ENCODE data around the gene VAMP2.

VAMP2 gene

DNA sequence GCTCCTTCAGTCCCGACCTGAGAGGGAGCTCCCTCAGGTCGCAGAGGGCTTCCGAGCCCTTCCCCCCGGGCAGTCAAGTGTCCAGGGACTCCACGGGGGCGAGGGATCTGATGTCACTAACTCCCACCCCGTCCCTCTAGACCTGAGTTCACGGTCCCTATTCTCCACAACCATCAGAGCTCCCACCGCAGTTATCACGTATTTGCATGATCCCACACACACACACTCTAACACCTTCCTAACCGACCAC is 6.8 kb downstream of the VAMP2 start:
- peak overlapping the region; percentile 75 for H3K4me3 ChIP-seq (ENCODE audit: low read depth, low read length)

DNA sequence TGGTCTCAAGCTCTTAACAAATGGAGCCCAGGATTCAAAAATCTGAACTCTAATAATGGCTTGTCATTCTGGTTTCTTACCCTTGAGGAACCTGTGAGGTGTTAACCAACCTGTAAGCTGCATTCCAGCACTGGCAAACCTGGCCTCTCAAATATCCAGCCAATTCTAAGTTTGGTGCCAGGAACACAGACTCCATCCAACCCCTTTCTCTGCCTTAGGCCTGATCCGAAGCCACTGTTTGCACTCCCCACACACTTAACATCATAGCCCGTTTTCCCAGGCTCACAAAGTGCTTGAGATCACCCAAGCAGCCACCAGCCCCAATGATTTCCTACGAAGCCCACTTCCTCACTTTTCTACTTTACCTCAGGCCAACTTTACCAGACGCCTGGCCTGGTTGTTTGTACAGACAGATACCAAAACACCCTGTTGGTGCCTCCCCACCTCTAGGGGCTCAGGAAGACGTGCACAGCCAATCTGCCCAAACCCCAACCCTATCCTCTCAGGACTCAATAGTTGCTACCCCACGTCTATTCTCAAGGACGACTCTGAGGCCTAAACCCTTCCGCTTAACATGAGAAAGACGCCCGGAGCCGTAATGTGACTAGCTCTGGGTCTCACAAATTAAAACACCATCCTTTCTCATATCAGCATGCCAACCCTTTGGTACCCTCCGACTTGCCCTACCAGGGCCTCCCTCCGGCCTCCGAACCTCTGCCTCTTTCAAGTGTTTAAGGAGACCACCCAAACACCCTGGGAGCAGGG is 7.3 kb downstream of the VAMP2 start:
- peak overlapping the region; percentile 75 for H3K4me3 ChIP-seq (ENCODE audit: low read depth, low read length)

DNA sequence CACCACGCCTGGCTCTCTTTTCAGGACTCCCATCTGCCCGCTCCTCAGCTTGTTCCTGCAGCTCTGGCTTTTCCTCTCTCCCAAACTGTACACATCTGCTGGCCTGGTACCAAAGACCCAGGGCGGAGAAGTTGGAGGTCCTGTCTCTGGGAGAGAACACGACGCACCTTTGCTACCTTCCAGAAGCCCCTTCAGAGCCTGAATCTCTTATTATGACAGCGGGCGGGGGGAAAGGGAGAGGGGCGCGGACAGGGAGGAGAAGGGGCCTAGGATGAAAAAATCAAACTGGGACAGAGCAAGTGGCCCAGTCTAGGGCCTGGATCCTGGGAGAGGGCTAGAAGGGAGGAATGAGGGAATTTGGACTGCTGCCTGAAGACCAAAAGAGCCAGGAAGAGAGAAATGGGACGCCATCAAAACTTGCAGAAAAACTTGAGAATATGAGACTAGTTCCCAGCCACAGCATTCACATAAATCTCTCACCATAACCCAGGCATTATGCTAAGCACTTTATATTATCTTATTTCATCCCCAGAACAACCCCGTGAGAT is 8.1 kb downstream of the VAMP2 start:
- peak overlapping the region; percentile 5 for H3K4me3 ChIP-seq (ENCODE audit: low read depth, low read length)

GRCh38 chr17:8153957-8154607 is 8.7 kb downstream of the VAMP2 start:
- peak overlapping the region; percentile 5 for H3K4me3 ChIP-seq (ENCODE audit: low read depth, low read length)

DNA sequence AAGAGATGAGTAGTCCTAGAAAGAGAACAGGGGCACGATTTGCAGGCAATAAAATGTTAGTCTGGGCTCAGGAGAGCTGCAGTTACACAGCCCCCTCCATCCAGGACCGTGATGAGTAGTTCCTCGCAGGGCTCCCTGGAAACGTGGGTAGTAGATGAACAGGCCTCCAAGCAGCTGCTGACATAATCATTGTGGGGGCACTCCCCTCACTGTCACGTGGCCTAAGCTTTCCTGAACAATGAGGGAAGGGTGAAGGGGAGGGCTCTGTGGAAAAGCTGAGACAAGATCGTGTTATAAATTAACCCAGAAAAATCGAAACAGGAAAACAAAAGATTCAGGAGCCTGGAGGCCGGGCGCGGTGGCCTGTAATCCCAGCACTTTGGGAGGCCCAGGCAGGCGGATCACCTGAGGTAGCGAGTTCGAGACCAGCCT is 9.2 kb downstream of the VAMP2 start:
- H3K4me3 ChIP-seq (ENCODE audit: low read depth, low read length), result no peak overlapping the region

- H3K4me3 ChIP-seq (ENCODE audit: low read depth, low read length), result no peak overlapping the region
Measured at GRCh38 chr17:8153031-8153451, 9.7 kb downstream of the VAMP2 start.

DNA sequence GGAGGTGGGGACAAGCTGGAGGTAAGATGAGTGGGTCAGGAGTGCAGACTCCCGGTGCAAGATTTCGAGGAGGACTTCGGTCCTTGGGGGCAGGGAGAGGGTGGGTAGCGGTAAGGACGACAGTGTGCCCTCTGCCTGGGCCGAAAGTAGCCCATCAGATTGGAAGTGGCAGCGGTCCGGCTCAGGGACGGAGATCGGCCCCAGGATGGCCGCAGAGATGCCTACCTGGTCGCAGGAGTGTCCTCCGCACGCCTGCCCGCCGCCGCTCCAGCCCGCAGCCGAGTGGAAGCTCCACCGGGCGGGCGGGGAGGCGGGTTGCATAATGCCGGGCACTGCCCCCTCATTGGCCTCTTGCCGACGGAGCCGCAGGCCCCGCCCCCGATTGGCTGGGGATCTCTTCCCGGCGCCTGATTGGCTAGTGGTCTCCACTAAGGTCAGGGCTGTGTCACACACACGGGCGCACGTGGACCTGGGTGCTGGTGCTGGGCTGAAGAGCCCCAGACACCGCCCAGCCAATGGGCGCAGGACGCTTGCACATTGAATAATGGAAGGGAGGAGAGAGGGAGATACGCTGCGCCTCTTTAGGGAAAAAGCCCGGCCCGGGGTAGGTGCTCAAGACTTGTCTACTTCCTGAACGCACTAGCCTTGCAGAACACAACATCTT is 10.5 kb downstream of the VAMP2 start, which contains the start of gene PER1:
TSS of gene PER1 (minus strand) at position 293 of the 664 bp plus-strand sequence. CDS start 1,698 bp downstream, outside the sequence.
- peak within 1 kb of the TSS; percentile 84 for H3K4me3 ChIP-seq (ENCODE audit: low read depth, low read length)

- peak overlapping the region; percentile 84 for H3K4me3 ChIP-seq (ENCODE audit: low read depth, low read length)
Measured at GRCh38 chr17:8151641-8152111, 11.1 kb downstream of the VAMP2 start.

DNA sequence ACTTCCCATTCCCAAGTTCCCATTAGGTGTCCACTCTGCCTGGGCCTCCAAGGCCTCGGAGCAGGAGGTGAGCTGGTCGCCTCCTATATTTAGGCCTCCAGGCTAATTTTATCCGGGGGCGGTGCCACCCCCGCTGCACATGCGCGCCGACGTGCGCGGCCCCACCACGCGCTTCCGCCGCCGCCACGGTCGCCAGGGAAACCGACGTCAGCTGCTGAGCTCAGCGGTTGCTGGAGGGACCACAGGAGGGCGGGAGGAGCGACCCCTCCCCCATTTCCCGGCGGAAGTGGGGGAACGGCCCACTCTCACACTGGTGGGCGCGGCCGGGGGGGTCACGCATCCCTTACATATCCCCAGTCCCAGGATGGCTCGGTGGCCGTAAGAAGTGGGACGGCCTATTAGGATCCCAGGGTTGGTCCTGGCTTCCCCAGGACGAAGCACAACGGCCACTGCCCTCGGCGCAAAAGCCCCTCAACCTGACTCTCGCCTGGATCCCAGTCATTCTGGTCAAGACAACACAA is 11.6 kb downstream of the VAMP2 start:
- H3K4me3 ChIP-seq (ENCODE audit: low read depth, low read length), result peak overlapping the region; percentile 84

GRCh38 chr17:8150194-8151119 is 12.3 kb downstream of the VAMP2 start:
- no peak overlapping the region for H3K4me3 ChIP-seq (ENCODE audit: low read depth, low read length)

GRCh38 chr17:8149419-8150193 is 13.1 kb downstream of the VAMP2 start:
- no peak overlapping the region for H3K4me3 ChIP-seq (ENCODE audit: low read depth, low read length)

DNA sequence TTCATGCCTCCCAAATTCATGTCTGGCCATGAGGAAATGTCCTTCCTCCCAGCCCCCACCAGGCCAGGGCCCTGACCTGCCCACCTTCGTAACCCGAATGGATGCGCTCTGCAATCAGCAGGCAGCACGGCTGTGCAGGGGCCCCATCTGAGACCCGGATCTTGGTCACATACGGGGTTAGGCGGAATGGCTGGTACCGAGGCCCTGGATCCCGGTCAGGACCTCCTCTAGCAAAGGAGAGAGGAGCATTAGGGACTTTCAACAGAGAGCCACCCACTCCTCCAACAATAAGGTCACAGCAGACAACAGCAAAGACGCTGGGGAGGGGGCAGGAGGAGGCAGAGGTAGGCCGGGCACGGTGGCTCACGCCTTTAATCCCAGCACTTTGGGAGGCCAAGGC is 14.2 kb downstream of the VAMP2 start:
- H3K4me3 ChIP-seq (ENCODE audit: low read depth, low read length), result no peak overlapping the region

GRCh38 chr17:8147805-8148404 is 14.8 kb downstream of the VAMP2 start:
- no peak overlapping the region for H3K4me3 ChIP-seq (ENCODE audit: low read depth, low read length)

- H3K4me3 ChIP-seq (ENCODE audit: low read depth, low read length), result no peak overlapping the region
Measured at GRCh38 chr17:8147141-8147804, 15.5 kb downstream of the VAMP2 start.

DNA sequence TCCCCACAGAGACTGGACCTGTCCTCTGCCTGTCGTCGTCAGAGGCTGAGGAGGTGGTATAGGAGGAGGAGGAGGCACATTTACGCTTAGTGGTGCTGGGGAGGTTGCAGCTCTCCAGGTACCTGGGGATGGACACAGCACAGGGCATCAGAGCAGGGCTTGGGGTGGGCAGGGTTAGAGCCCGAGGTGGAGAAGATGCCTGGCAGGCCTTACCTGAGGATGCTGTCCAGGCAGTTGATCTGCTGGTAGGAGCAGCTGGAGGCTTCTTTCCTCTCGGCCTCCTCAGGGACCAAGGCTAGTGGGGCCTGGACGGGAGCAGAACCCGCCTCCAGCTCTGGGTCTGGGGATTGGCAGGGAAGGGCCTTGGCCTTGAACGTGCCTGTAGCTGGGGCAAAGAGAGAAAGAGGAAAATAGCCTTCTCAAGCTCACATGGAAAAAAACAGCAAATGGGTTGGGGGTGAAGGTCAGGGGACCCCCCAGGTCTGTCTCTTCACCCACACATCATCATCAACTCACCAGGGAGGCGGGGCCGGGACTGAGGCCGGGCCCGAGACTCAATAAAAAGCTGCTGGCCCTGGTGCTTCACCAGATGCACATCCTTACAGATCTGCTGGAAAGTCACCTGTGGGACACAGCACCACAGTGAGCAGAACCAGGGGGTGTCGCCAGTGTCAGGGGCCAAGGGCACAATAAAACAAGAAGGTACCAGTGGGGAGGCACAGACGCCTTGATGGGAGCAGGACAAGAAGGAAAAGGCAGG is 16.2 kb downstream of the VAMP2 start:
- H3K4me3 ChIP-seq (ENCODE audit: low read depth, low read length), result no peak overlapping the region

- H3K4me3 ChIP-seq (ENCODE audit: low read depth, low read length), result no peak overlapping the region
Measured at GRCh38 chr17:8145811-8146210, 16.9 kb downstream of the VAMP2 start.

- no peak overlapping the region for H3K4me3 ChIP-seq (ENCODE audit: low read depth, low read length)
Measured at GRCh38 chr17:8144401-8145231, 18.1 kb downstream of the VAMP2 start.

Measured in iPS-11a (cell line).